Chondrocyte (in vitro differentiated cells): ENCODE measurements around the gene CEP170B. TPM values are rescaled to one million over a fixed set of nuclear protein-coding genes. Genes with fewer than 3 reads are reported as not detected.

Experiments used
- DNase-seq: peaks from one replicate; pipeline ENCODE4 v3.0.0; 2021; ENCODE audit warnings: mixed read lengths, low spot score
- H3K27ac Mint-ChIP-seq: one replicate; pipeline ENCODE4 v1.8.0; 2021; ENCODE audit warnings: mild to moderate bottlenecking, moderate library complexity, mixed read lengths; ENCODE audit not compliant: unreplicated experiment
- H3K27me3 Mint-ChIP-seq: 2 replicates; pipeline ENCODE4 v1.8.0; 2021; ENCODE audit warnings: low read depth, mixed read lengths
- H3K36me3 Mint-ChIP-seq: 2 replicates; pipeline ENCODE4 v1.8.0; 2021; ENCODE audit warnings: low read depth, mixed read lengths
- H3K4me1 Mint-ChIP-seq: 2 replicates; pipeline ENCODE4 v1.8.0; 2021; ENCODE audit warnings: low read depth, mild to moderate bottlenecking, mixed read lengths
- H3K4me3 Mint-ChIP-seq: one replicate; pipeline ENCODE4 v1.8.0; 2021; ENCODE audit warnings: mild to moderate bottlenecking, moderate library complexity, mixed read lengths; ENCODE audit not compliant: unreplicated experiment
- H3K9me3 Mint-ChIP-seq: 2 replicates; pipeline ENCODE4 v1.8.0; 2021; ENCODE audit warnings: low read depth, mixed read lengths
- CTCF ChIP-seq: fragments of 200-600 bp; sonication (generic); IDR thresholded peaks from 2 replicates; pipeline ENCODE4 v1.5.0; 2021; ENCODE audit warnings: antibody characterized with exemption, mild to moderate bottlenecking, moderate library complexity
- total RNA-seq: library from RNA; stranded (reverse); gene quantifications from 3 replicates; pipeline ENCODE4 v1.2.1, GENCODE V29; 2021

CEP170B gene
- total RNA-seq, 1 donor from 2014 or later: 39.2 TPM

- H3K4me1 Mint-ChIP-seq: no peaks in the 10 kb centered on the region
Observed at GRCh38 chr14:104858811-104859426, 6.1 kb upstream of the CEP170B start.

GRCh38 chr14:104859900-104860299 lies 5.2 kb upstream of the CEP170B start:
- Mint-ChIP-seq H3K27ac (no peak overlapping the region), H3K4me1 (peaks cover 4% of the 10 kb centered on the region), H3K27me3 (no peaks in the 10 kb centered on the region), H3K9me3 (no peaks in the 10 kb centered on the region), H3K4me3 (no peak overlapping the region), H3K36me3 (no peaks in the 10 kb centered on the region)
- no peak for DNase-seq
- no peak for TF ChIP-seq CTCF

More at GRCh38 chr14:104858811-104859426, 6.1 kb upstream of the CEP170B start:
- DNase-seq: no peak
- H3K27ac Mint-ChIP-seq: no peak overlapping the region
- TF ChIP-seq CTCF: no peak
- H3K4me3 Mint-ChIP-seq: no peak overlapping the region
- peaks cover 2% of the 10 kb centered on the region for H3K27me3 Mint-ChIP-seq
- no peaks in the 10 kb centered on the region for H3K9me3 Mint-ChIP-seq
- H3K36me3 Mint-ChIP-seq: no peaks in the 10 kb centered on the region

GRCh38 chr14:104860414-104860813 lies 4.7 kb upstream of the CEP170B start:
- TF ChIP-seq CTCF: no peak
- Mint-ChIP-seq H3K9me3 (no peaks in the 10 kb centered on the region), H3K36me3 (no peaks in the 10 kb centered on the region), H3K27ac (no peak overlapping the region), H3K4me3 (no peak overlapping the region), H3K27me3 (no peaks in the 10 kb centered on the region), H3K4me1 (peaks cover 4% of the 10 kb centered on the region)
- DNase-seq: no peak

- TF ChIP-seq CTCF: no peak
- no peak overlapping the region for H3K27ac Mint-ChIP-seq
- DNase-seq: peak; percentile 72
- no peaks in the 10 kb centered on the region for H3K9me3 Mint-ChIP-seq
- no peak overlapping the region for H3K4me3 Mint-ChIP-seq
- H3K27me3 Mint-ChIP-seq: no peaks in the 10 kb centered on the region
- no peaks in the 10 kb centered on the region for H3K36me3 Mint-ChIP-seq
- H3K4me1 Mint-ChIP-seq: peaks cover 19% of the 10 kb centered on the region
Observed at GRCh38 chr14:104863131-104863862, 1.8 kb upstream of the CEP170B start.

- peak overlapping the region; percentile 67 for H3K4me3 Mint-ChIP-seq
Observed at GRCh38 chr14:104863923-104864266, 1.2 kb upstream of the CEP170B start.

More at GRCh38 chr14:104863923-104864266, 1.2 kb upstream of the CEP170B start:
- no peak overlapping the region for H3K27ac Mint-ChIP-seq
- no peaks in the 10 kb centered on the region for H3K36me3 Mint-ChIP-seq
- TF ChIP-seq CTCF: no peak
- peaks cover 19% of the 10 kb centered on the region for H3K4me1 Mint-ChIP-seq
- H3K27me3 Mint-ChIP-seq: no peaks in the 10 kb centered on the region
- no peaks in the 10 kb centered on the region for H3K9me3 Mint-ChIP-seq
- no peak for DNase-seq
